Loucy (cell line): ENCODE results near the gene MON2.

Source experiments
- EZH2phosphoT487 ChIP-seq: fragments of 200-600 bp; IDR thresholded peaks from 2 replicates; pipeline ENCODE4 v1.6.1; 2018; ENCODE audit warnings: antibody characterized with exemption, mild to moderate bottlenecking, moderate library complexity, borderline replicate concordance
- TF ChIP-seq, protein P1 (sequence below): fragments of 200-600 bp; sonication (generic); conservative IDR thresholded peaks from 2 replicates; pipeline ENCODE4 v1.5.1; 2014; ENCODE audit warnings: mild to moderate bottlenecking, antibody characterized with exemption, low read length

GRCh38 chr12:62533087-62533754, 66.6 kb downstream of the MON2 start:
- TF ChIP-seq, protein P1, sequence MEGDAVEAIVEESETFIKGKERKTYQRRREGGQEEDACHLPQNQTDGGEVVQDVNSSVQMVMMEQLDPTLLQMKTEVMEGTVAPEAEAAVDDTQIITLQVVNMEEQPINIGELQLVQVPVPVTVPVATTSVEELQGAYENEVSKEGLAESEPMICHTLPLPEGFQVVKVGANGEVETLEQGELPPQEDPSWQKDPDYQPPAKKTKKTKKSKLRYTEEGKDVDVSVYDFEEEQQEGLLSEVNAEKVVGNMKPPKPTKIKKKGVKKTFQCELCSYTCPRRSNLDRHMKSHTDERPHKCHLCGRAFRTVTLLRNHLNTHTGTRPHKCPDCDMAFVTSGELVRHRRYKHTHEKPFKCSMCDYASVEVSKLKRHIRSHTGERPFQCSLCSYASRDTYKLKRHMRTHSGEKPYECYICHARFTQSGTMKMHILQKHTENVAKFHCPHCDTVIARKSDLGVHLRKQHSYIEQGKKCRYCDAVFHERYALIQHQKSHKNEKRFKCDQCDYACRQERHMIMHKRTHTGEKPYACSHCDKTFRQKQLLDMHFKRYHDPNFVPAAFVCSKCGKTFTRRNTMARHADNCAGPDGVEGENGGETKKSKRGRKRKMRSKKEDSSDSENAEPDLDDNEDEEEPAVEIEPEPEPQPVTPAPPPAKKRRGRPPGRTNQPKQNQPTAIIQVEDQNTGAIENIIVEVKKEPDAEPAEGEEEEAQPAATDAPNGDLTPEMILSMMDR: no peak
- no peak for TF ChIP-seq EZH2phosphoT487
